NCI-H1436 (cell line): ENCODE results near the gene AGPAT3.

Source experiments
- DNase-seq: peaks from one replicate; lab custom pipeline; 2025; lab: John Stamatoyannopoulos, UW

AGPAT3 gene

DNA sequence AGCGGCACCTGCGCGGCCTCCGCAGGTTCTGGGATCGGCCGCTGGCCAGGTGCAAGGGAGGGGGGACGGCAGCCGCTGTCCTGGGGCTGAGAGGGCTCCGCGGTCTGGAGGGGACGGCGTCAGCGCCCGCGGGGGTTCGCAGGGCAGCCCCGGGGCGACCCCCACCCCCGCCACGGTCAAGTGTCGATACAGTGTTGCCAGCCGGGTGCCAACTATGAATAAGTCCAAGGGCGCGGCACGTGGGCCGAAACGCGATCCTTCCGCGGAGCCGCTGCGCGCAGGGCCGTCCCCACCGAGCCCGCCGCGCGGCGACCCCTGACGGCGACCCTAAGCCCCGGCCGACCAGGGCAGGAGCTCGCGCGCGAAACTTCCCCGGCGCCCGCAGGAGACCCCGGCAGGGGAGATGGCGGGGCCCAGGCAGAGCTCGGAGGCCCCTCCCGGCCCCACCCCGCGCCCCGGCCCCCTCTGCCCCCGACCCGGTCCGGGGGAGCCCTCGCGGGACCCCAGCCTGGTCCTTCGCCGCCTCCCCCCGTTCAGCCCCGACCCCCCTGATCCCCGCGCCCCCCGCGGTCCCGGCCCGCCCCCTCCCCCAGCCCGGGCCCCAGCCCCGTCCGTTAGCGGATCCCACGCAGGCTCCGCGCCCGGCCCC, 586 bp upstream of the AGPAT3 start:
- DNase-seq: peak; percentile 42

DNA sequence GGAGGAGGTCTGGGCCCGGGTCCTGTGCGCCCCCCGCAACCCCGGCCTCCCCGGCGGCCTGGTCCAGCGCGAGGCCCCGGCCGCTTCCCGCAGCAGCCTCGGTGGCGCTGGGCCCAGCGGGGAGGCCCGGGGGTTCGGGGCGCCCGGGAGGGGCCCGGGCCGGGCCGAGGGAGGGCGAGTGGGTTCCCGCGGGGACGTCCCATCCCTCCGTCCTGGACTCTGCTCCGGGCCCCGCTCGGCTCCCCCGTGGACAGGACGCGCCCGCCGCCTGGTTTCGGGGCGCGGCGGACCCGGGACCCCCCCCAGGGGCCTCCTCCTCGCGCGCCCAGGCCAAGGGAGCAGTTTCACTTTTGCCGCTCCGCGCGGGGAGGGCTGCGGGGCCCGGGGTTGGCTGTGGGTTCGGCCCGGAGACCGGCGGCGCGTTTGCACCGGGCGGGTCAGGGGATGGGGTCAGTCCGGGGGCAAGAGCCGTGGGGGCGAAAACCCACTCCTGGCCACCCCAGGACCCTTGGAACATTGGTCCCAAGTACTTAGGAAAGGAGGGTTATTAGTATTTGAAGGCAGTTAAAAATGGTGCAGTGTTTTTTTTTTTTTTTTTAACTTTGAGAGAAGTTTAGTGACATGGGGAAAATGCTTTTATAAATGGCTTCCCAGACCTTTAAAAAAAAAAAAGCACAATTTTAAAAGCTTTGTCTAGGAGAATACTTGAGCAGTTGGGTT, 677 bp downstream of the AGPAT3 start:
- DNase-seq: no peak

DNA sequence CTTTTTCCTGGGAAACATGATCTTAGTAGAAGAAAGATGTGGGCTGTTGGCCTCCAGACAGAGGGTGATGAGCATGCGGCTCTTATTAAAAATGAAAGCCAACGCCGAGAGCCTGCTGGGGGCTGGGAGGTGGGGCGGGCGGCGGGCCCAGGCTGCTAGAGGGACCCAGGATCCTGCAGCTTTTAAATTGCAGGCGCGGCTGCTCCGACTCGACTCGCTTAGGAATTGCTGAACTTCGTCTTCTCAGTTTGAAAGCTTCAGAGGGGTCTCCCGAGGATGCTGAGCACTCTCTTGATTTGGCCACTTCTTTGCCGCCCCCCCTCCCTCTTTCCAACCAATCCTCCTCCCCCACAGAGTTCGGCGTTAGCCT, 1.2 kb downstream of the AGPAT3 start:
- no peak for DNase-seq

DNA sequence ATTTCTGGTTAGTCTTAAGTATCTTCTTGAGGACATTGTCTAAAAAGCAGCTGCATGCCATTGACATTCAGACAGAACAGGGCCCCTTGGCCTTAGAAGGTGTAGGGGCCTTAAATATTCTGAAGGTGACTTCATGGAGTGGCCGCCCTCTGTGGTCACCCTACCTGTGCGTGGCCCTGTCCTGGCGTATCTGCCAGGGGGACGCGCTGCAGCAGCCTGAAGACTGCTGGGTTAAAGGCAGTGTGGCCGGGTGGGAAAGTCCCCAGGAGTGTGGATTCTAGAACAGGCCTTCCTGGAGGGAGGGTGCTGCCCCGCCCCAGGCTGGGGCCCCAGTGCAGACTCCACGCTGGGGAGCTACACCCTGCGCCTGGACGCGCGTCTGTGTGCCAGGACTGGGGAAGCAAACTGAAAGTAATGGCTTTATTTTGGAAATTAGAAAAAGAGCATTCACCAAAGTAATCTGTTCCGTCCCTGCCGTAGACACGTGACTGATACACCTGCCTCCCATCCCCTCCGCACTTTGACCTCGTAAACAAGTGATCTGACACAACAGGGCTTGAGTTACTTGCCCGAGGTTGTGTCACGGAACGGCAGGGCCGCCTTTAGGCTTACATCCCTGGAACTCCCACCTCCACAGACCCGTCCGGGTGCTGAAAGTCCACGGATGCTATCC, 1.8 kb downstream of the AGPAT3 start:
- DNase-seq: no peak

DNA sequence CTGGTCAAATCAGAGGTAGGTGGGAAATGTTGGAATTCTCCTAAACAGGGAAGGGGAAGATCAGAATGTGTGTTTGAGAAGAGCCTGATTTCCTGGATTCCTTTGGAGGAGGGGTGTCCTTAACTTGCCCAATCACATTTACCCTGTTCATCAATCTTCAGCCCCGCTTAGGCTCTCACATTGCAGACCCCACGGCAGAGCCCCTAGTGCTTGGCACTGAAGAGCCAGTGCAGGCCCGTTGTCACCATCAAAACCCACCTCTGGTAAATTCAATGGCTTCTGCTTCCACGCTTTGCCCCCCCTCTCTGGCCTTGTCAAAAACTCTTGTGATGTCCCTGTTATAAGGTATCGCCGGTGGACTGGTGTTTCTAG, 2.3 kb downstream of the AGPAT3 start:
- DNase-seq: no peak

DNA sequence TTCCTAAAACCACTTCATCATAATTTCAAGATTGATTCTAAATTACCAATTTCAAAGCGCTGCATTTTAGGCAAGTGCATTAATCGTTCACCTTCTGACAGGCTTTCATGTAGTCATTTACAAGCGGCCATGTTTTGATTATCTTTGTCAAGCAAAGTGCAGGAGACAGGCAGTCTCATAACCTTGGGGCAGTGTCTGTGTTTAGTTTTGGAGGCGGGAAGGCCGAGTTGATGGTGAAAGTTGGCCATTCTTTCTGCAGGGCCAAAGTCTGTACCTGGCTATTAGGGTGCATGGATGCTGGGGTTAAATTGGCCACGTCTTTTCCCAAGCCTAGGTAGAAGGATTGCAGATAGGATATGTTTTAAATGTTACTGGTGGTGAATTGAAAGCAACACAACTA, 2.9 kb downstream of the AGPAT3 start:
- DNase-seq: no peak

DNA sequence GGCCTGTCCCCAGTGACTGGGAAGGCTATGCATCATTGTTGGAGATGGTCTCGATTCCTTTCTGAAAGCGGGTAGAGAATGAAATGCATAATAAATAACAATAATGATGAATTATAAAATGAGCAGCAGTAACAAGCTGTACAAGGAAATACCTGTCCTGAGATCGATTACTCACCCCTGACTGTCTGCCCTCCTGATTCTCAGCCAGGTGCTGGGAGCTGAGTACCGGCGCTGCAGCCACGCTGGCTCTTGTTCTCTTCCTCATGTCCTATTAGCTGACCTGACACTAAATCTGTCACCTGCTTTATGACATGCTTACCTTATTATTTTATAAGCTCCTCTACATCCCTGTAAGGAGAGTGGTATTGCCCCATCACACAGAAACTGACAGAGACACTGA, 3.4 kb downstream of the AGPAT3 start:
- DNase-seq: no peak

DNA sequence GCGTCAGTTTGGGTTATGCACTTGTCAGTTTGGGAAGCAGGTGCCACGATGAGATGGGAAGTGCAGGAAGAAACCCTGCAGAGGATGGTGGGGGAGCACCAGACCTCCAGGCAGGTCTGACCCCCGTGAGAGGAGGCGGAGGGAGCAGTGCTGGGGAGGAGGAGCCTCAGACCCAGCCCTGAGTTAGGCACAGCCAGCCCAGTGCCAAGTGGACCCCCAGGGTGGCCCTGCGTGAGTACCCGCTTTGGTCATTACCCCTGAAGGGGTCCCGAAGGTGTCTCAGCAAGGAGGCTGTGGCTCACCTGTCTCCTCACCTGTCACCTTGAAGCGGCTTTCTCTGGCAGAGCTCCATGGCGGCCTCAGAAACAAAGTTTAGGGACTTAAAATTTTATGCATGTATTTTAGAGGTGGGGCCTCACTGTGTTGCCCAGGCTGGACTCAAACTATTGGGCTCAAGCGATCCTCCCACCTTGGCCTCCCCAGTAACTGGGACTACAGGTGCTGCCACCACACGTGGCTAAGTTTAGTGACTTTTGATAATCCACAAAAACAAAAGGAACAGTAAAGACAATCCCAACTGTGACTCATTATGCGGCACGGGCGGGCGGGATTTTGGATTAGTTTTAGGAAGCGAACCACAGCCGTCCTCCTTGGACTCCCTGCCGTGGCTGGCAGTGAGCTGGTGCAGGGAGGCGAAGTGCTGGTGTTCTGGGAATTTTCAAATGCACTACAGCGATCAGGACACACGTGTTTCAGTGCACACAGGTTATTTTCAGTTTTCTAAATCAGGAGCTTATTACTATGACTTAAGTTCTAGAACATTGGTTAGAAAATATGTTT, 4.7 kb downstream of the AGPAT3 start:
- DNase-seq: no peak

DNA sequence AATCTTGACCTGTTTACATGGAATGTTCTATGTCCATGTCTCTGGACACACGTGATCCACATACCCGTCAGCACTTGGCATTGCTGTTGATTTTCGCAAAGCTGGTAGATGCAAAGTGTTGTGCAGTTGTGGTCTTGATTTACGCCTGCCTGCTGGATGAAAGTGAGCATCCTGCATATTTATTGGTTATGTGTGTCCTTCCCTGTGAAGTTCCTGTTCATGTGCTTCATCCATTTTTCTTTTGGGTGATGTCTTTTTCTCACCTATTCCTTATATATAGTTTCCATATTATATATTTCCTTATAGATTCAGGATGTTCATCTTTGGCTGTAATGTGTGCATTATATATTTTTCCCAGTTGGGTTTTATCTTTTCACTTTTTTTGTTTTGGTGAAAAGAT, 6.5 kb downstream of the AGPAT3 start:
- no peak for DNase-seq

DNA sequence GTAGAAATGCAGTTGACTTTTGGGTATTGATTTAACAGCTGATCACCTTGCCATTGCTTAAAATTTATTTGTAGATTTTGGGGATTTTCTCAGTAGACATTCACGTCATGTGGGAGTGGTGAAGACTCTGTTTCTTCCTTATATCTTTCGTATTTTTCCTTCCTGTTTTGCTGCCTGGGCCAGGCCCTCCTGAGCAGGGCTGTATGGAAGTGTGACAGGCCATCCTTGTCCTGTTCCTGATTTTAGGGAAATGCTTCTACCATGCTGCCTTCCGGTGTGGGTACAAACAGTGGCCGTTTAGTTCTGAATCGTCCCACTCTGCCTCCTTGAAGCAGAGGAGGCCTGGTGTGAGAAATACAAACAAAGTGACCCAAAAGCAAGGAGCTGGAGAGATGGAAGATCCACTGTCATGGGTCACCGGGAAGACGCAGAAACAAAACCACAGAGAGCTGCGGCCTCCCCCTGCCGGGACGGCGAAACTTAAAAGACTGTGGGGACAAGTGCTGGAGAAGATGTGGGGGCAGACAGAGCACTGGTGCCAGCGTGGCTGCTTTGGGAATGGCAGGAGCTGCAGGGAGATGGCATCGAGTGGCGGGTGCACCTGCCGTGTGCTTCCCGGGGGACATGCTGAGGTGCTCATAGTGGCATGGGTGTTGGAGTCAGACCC, 7.6 kb downstream of the AGPAT3 start:
- DNase-seq: no peak

DNA sequence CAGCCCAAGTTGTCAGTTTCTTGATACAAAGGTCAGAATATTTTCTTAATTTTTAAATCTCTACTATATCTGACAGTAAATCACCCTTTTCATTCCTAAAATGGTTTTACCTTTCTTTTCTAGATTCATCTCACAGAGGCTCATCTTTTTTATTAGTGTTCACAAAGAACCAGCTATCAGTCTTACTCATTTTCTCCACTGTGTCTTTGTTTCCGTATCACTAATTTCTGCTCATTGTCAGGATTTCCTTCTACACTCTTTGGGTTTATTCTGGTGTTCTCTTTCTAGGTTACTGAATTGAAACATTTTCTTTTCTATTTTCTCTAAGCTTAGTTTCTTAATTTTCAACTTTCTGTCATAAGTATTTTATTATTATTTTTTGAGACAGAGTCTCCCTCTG, 8.7 kb downstream of the AGPAT3 start:
- DNase-seq: no peak

DNA sequence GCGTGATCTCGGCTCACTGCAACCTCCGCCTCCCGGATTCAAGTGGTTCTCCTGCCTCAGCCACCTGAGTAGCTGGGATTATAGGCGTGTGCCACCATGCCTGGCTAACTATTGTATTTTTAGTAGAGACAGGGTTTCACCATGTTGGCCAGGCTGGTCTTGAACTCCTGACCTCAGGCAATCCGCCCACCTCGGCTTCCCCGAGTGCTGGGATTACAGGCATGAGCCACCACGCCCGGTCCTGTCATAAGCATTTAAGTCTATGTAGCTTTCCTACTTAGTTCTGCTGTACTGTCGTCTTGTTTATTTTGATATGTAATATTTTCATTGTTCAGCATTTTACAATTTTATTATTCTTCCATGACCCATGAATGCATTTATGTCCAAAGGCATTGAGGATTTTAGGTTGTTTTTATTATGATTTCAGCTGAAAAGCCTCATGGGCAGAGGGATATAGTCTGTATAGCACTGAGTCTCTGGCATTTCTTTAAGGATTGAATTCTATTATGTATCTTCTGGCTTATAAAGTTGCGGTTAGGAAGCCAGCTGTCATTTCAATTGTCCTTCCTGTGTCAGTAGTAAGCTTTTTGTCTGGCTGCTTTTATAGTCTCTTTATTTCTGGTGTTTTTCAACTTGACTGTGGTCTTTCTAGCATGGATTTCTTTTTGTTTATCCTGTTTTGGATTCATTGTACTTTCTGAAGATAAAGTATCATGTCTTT, 9.2 kb downstream of the AGPAT3 start:
- DNase-seq: no peak

DNA sequence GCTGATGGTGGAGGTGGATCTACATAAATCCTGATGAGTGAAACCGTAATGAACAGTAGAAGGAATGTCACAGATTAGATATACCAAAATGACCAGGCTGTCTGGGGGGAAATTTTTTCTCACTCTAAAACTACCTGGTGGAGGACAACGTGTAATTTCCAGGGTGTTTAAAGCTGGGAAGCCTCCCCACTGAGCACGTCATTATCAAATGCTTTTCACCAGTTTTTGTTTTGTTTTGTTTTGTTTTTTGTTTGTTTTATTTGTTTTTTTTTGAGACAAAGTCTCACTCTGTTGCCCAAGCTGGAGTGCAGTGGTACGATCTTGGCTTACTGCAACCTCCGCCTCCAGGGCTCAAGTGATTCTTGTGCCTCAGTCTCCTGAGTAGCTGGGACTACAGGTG, 11.6 kb downstream of the AGPAT3 start:
- DNase-seq: no peak

DNA sequence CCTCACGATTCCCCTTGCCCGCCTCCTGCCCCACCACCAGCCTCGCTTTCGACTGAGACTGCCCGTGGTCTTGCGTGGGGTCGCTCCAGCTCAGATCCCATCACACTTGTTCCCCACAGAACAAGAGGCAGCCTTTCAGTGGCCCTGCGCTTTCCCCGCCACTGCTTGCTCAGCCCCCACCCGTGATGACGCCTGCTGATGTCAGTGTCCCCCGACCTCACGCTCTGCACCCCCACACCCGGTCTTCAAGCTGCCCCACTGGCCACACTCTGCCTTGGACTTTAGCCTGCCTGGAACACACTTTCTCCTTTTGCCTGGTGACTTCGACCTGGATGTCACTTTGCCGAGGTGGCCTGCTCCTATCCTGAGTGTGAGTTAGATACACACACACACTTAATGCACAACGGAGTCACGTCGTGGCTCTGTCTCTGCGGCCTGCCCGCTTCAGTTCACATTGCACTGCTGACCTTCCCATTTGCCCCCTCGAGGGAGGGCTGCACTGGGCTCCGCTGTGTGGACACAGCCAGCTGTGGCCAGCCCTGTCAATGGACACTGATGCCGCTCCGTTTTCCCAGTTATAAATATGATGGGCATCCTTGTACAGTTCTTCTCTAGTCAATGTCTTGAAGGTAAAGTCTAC, 13.0 kb downstream of the AGPAT3 start:
- DNase-seq: no peak

DNA sequence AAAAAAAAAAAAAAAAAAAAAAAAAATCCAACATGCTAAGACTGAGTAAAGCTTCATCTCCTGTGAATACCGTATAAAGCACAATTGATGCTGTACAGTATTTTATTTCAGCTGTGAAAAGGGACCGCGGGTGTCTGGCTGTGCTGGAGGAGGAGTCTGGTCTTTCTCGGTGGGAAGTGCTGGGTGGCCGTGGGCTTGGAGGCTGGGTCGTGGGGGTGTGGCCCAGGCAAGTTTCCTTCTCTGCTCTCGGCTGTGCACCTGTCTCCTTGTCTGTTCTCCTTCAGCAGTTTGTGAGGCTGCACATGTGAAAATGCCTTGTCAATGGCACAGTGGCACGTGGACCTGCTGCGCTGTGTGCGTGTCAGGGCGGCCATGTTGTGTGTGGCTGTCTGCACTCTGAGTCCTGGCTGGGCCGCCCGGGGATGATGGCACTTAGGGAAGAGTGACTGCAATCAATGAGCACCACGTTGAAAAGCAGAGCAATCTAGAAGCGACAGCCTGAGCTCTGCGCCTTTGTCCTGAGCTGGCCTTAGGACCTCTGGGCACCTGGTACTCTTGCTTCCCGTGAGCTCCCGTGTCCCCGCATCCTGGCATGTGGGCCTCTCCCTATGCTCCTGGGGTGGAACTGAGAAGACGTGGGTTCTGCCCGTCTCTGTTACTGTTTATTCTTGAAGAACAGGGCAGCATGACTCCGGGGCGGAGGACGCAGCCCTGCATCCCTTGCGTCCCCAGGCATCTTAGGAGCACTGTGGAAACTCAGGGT, 14.5 kb downstream of the AGPAT3 start:
- DNase-seq: no peak

DNA sequence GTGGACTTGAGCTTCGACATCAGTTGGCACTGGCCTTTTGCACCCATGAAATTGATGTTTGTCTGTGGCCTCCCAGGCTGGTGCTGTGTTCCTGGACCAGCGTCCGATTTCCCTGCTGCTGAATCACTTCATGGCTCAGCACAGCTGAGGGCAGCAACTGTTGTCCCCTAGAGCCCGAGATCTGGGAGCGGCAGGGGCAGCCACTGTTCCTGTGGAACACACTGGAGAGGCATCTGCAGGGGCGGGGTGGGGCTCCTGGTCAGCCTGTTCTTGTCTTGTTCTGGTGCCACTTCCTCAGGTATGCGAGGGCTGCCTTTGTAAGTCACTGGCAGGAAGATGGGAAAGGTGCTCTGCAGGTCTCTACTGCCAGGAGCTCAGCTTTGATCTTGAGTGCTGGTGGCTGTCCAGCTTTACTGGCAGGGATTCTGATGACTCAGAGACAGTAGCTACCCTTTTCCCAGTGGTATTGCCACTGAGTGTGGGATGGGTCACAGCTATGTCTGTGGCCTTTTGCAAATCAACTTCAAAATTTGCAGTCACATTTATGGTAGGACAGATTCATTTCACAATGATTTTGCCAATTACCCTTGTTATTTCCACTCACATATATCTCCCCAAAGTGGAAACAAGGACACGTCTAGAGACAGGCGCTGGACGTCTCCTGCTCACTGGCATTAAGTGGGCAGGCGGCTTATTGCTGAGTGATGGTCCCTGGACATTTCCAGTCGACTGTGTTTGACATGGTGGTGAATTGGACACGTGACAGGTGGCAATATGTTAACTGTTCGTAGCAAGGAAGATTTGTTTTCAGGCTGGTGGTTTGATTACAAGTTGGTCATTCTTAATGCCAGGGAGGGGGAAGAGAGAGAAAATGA, 15.3 kb downstream of the AGPAT3 start:
- no peak for DNase-seq

DNA sequence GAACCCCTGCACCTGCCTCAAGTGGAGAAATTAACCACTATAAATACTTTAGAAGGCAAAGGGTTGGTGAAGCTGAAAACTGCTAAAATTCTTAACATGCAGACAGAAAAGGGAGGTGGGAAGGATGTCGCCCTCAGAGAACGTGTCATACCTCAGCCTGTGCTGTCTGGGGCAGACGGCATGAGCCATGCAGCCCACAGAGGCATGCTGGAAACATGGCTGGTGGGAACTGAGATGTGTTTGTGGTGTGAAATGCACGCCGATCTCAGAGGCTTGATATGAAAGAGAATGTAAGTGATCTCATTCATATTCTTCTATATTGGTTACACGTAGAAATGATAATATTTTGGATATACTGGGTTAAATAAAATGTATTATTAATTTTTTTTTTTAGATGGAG, 16.3 kb downstream of the AGPAT3 start:
- DNase-seq: no peak

DNA sequence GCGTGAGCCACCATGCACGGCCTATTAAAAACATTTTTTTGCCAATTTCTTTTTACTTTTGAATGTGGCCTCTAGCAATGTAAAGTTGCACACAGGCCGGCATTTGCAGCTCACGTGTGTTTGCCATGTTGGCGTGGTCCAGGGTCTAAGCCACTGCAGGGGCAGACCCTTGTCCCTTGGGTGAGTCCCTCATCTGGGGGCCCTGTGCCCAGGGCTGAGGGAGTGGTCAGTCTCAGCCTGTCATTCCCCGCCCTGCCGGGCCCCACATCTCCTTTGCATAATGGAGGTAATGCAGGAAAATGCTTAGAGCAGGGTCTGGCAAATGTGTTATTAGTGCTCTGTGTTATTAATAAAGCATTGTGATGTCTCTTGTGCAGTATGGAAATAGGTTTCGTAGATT, 16.9 kb downstream of the AGPAT3 start:
- DNase-seq: no peak

DNA sequence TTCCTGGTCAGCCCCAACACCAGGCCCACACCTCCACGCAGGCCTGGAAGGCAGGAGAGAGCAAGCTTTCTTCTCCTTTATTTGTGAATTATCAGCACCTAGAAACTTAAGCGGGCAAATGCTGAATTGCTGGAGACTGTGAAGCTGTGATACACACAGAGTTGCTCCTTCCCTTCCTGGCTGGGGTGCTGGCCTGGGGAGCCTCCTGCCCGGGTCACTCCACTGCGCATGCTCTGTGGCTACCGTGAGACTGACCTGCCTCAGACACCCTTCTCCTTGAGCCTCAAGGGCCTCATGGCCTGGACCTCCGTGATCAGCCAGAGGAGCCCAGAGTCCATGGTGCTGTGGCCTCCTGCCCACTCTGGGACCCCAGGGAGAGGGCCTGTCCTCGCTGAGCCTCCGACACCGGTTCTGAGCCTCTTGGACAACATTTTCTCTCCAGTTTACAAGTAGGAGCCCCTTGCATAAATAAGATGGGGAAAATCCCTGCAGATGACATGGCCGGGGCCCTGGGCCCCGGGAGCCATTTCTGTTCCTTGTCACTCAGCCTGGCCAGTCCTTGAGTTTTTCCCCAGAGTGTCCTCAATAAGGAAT, 18.0 kb downstream of the AGPAT3 start:
- no peak for DNase-seq
